Activated T-cell treated with anti-CD3 and anti-CD28 coated beads, Interleukin-2, amount 50 U/mL, for 24 hours (primary cell): ENCODE measurements around the gene AMPD2.

Experiments used
- DNase-seq: peaks from one replicate; pipeline ENCODE4 v3.0.0-alpha.2; 2020
- H3K27ac Mint-ChIP-seq: 2 replicates; pipeline ENCODE4 v1.8.0; 2020; ENCODE audit warnings: mild to moderate bottlenecking, mixed read lengths
- H3K27me3 Mint-ChIP-seq: 2 replicates; pipeline ENCODE4 v1.8.0; 2020; ENCODE audit warnings: mixed read lengths
- H3K36me3 Mint-ChIP-seq: 2 replicates; pipeline ENCODE4 v1.8.0; 2020; ENCODE audit warnings: low read depth, mixed read lengths
- H3K4me1 Mint-ChIP-seq: 2 replicates; pipeline ENCODE4 v1.8.0; 2020; ENCODE audit warnings: low read depth, mixed read lengths
- H3K4me3 Mint-ChIP-seq: 2 replicates; pipeline ENCODE4 v1.8.0; 2020; ENCODE audit warnings: mild to moderate bottlenecking, moderate library complexity, mixed read lengths
- H3K9me3 Mint-ChIP-seq: 2 replicates; pipeline ENCODE4 v1.8.0; 2020; ENCODE audit warnings: mixed read lengths

Gene AMPD2

DNA sequence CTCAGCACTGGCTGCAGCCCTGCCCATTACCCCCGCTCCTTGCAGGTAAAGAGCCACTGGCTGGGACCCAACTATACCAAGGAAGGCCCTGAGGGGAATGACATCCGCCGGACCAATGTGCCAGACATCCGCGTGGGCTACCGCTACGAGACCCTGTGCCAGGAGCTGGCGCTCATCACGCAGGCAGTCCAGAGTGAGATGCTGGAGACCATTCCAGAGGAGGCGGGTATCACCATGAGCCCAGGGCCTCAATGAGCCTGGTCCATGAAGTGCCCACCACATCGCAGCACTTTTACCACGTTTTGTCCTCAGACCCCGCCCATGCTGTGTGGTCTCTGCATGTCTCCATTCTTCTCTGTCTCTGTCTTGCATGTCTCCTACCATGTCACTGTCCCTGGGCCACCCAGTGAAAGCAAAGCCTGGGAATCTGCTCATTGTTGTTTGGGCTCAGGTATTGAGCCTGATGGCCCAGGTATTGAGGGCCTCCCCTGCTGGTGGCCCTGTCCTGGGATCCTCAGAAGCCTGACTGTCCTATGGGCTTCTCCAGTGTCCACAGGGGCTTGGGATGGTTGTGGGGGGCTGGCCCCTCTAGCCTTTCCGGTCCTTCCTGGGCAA is 11.4 kb downstream of the AMPD2 start:
- H3K4me3 Mint-ChIP-seq = no peak overlapping the region
- H3K27ac Mint-ChIP-seq = no peak overlapping the region
- H3K27me3 Mint-ChIP-seq = no peaks in the 10 kb centered on the region
- H3K9me3 Mint-ChIP-seq = no peaks in the 10 kb centered on the region
- H3K36me3 Mint-ChIP-seq = peaks cover 63% of the 10 kb centered on the region
- DNase-seq = no peak
- peaks cover 24% of the 10 kb centered on the region for H3K4me1 Mint-ChIP-seq

- Mint-ChIP-seq H3K4me3 (no peak overlapping the region), H3K9me3 (no peaks in the 10 kb centered on the region), H3K27ac (peak overlapping the region; percentile 9), H3K4me1 (peaks cover 24% of the 10 kb centered on the region), H3K36me3 (peaks cover 55% of the 10 kb centered on the region), H3K27me3 (no peaks in the 10 kb centered on the region)
- no peak for DNase-seq
Measured at GRCh38 chr1:109631513-109632505, 12.2 kb downstream of the AMPD2 start.

DNA sequence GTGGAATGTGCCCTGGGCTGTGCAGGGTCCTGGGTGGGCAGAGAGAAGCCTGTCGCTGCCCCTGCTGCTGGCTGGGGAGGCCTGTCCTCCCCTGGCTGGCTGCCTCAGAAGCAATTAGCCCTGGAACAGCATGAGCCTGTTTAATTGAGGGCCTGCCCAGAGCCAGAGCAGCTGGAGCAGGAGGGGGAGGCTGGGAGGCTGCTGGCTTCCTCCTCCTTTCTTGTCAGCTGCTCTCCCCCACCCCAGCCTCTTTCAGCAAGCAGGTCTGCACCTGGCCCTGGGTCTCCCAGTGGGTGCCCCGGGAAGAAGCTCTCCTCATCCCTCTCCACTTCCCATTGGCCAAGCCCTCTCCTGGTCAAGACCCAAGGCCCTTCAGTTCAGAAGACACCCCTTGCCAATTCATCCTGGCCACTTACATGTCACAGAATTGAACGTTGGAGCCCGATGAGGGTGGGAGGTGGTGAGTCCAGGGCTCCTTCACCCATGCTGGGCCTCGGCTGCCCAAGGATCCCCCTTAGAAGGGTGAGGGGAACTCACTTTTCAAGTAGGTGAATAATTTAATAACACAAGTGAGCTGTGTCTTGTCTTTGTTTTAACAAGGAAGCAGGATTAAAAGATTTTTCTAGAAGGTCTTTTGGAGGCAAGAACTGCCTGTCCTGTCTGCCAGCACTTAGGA is 13.2 kb downstream of the AMPD2 start:
- Mint-ChIP-seq H3K27ac (peak overlapping the region; percentile 66), H3K4me1 (peaks cover 24% of the 10 kb centered on the region), H3K27me3 (no peaks in the 10 kb centered on the region)

DNA sequence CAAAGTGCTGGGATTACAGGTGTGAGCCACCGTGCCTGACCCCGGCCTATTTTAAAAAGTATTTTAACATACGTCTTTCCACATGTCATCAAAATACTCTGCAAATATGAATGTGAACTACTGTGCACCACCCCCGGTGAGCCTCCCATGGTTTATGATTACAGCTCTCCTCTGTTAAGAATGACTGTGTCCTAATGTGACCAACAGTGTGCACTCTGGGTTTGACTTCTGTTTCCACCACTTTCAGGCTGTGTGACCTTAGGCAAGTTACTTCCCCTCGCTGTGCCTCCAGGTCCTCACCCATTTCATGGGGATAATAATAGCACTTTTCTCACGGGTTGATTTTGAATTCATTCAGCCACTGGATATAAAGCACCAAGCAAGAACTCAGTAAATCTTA is 14.7 kb downstream of the AMPD2 start:
- Mint-ChIP-seq H3K4me1 (peaks cover 20% of the 10 kb centered on the region), H3K27ac (peak overlapping the region; percentile 35), H3K4me3 (no peak overlapping the region), H3K9me3 (no peaks in the 10 kb centered on the region), H3K36me3 (peaks cover 30% of the 10 kb centered on the region), H3K27me3 (no peaks in the 10 kb centered on the region)
- no peak for DNase-seq

More for the DNA sequence above, 13.2 kb downstream of the AMPD2 start:
- Mint-ChIP-seq H3K9me3 (no peaks in the 10 kb centered on the region), H3K4me3 (no peak overlapping the region), H3K36me3 (peaks cover 45% of the 10 kb centered on the region)
- DNase-seq = peak; percentile 29

GRCh38 chr1:109634771-109635750 is 15.4 kb downstream of the AMPD2 start:
- Mint-ChIP-seq H3K36me3 (peaks cover 23% of the 10 kb centered on the region), H3K4me1 (peaks cover 20% of the 10 kb centered on the region), H3K27me3 (no peaks in the 10 kb centered on the region), H3K27ac (peak overlapping the region; percentile 40), H3K9me3 (no peaks in the 10 kb centered on the region), H3K4me3 (no peak overlapping the region)
- DNase-seq = no peak

- no peaks in the 10 kb centered on the region for H3K27me3 Mint-ChIP-seq
- H3K4me1 Mint-ChIP-seq = peaks cover 27% of the 10 kb centered on the region
- H3K9me3 Mint-ChIP-seq = no peaks in the 10 kb centered on the region
- peak overlapping the region; percentile 11 for H3K27ac Mint-ChIP-seq
- H3K36me3 Mint-ChIP-seq = peaks cover 17% of the 10 kb centered on the region
- DNase-seq = no peak
- H3K4me3 Mint-ChIP-seq = no peak overlapping the region
Measured at GRCh38 chr1:109635862-109636200, 16.2 kb downstream of the AMPD2 start.

DNA sequence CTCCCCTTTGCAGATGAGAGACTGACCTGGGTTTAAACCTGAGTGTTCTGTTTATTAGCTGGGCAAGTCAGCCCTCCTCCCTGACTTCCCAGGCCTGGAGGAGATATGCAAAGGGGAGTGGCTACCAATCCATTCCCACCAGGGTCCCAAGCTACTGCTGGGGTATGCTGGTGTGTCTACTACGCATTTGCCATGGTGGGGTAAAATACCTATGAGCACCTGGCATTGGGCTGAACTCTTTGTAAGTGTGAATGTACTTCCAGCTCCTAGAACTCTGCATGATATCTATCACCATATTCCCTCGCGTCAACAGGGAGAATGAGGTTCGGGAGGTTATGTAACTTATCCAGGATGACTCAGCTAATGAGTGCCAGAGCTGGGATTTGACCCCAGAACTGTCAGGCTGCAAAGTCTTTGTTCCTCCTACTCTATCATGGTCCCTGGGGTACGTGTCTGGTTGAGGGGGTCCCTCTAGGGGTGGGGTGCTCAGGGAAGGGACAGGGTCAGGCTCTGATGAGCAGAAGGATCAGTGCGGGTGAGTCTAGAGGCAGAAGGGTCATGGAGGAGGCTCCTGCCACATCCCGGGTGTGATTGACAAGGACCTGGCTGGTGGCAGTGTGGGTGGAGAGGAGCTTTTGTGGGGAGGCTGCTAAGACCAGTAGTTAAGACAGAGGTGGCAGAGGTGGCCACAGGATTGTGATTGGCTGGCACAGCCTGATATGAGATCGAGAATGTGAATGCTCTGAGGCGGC is 16.7 kb downstream of the AMPD2 start:
- H3K4me3 Mint-ChIP-seq = no peak overlapping the region
- no peaks in the 10 kb centered on the region for H3K9me3 Mint-ChIP-seq
- H3K4me1 Mint-ChIP-seq = peaks cover 27% of the 10 kb centered on the region
- peaks cover 12% of the 10 kb centered on the region for H3K36me3 Mint-ChIP-seq
- H3K27ac Mint-ChIP-seq = peak overlapping the region; percentile 11
- H3K27me3 Mint-ChIP-seq = no peaks in the 10 kb centered on the region
- DNase-seq = no peak

- no peak for DNase-seq
- no peaks in the 10 kb centered on the region for H3K27me3 Mint-ChIP-seq
- no peak overlapping the region for H3K27ac Mint-ChIP-seq
- no peaks in the 10 kb centered on the region for H3K9me3 Mint-ChIP-seq
- peaks cover 27% of the 10 kb centered on the region for H3K4me1 Mint-ChIP-seq
- H3K36me3 Mint-ChIP-seq = peaks cover 3% of the 10 kb centered on the region
- no peak overlapping the region for H3K4me3 Mint-ChIP-seq
Measured at GRCh38 chr1:109637446-109637845, 17.8 kb downstream of the AMPD2 start.

DNA sequence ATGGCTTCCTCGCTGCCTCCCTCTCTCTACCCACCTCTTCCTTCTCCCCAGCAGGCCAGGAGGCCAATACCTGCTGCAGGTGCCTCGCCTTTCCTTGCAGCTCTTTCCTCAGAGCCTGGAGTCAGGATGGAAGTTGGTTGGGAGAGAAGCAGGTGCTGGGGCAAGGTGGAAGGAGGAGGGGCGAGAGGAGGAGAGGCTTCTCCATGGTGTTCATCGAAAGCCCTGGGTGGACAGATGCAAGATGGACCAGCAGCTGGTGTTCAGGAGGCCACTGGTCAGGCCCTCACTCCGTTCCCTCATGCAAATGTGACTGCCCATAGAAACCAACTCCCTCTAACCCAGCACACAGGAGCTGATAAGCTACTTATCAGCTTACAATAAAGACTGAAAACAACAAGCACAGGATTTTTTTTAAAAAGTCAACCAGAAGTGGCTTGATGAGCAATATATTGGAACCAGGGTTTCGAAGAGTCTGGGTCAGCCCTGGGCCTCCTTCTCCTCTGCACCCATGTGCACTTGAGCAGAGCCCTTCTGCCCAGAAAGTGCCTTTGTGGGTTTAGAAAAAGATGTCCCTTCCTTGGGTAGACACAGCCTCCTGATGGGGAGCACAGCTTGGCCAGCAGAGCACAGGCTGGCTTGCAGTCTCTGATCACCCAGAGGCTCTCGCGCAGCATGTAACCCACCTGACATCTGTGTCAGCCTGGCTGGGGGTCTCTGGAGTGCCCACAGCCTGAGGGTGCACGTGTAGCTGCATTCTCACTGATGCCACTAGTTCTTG is 19.6 kb downstream of the AMPD2 start:
- Mint-ChIP-seq H3K27ac (no peak overlapping the region), H3K9me3 (no peaks in the 10 kb centered on the region), H3K36me3 (no peaks in the 10 kb centered on the region), H3K4me3 (no peak overlapping the region), H3K27me3 (no peaks in the 10 kb centered on the region), H3K4me1 (peaks cover 34% of the 10 kb centered on the region)
- DNase-seq = no peak

GRCh38 chr1:109639841-109640184 is 20.2 kb downstream of the AMPD2 start:
- no peak for DNase-seq
- no peaks in the 10 kb centered on the region for H3K27me3 Mint-ChIP-seq
- H3K4me3 Mint-ChIP-seq = no peak overlapping the region
- H3K27ac Mint-ChIP-seq = no peak overlapping the region
- H3K9me3 Mint-ChIP-seq = no peaks in the 10 kb centered on the region
- H3K4me1 Mint-ChIP-seq = peaks cover 29% of the 10 kb centered on the region
- no peaks in the 10 kb centered on the region for H3K36me3 Mint-ChIP-seq

- Mint-ChIP-seq H3K9me3 (no peaks in the 10 kb centered on the region), H3K36me3 (no peaks in the 10 kb centered on the region), H3K4me1 (peaks cover 23% of the 10 kb centered on the region), H3K27ac (no peak overlapping the region), H3K27me3 (no peaks in the 10 kb centered on the region), H3K4me3 (no peak overlapping the region)
- DNase-seq = peak; percentile 97
Measured at GRCh38 chr1:109640285-109640865, 20.7 kb downstream of the AMPD2 start.

GRCh38 chr1:109641078-109641740 is 21.6 kb downstream of the AMPD2 start:
- Mint-ChIP-seq H3K27ac (no peak overlapping the region), H3K27me3 (no peaks in the 10 kb centered on the region), H3K4me3 (no peak overlapping the region), H3K4me1 (peaks cover 17% of the 10 kb centered on the region), H3K36me3 (no peaks in the 10 kb centered on the region), H3K9me3 (no peaks in the 10 kb centered on the region)
- DNase-seq = no peak
